ENCODE results near the gene SMIM28.
A peak's percentile ranks its signal among the peaks of the same experiment; 100 is the strongest.

The SMIM28 gene

GRCh38 chr6:138405816-138406413 is 28.2 kb downstream of the SMIM28 start:
- no peak for DNase-seq (ENCODE audit: extremely low spot score)
- CTCF ChIA-PET: interaction anchor here (0.6 to 3.3 kb wide), 7 partner anchors 9 to 289 kb away, joined by 3 to 29 read pairs (median 4); no protein-coding TSS in a partner anchor
- POLR2A ChIA-PET: no interaction called here
- TF ChIP-seq CTCF (IDR thresholded peaks at IDR 0.05; ENCODE audit: control extremely low read depth, extremely low read depth, low read depth, missing control alignments): no peak

GRCh38 chr6:138406443-138406842 is 28.7 kb downstream of the SMIM28 start:
- DNase-seq (ENCODE audit: extremely low spot score): no peak
- ChIA-PET POLR2A (no interaction called here), CTCF (interaction anchor here (0.6 to 1.8 kb wide), 2 partner anchors 23 to 130 kb away, joined by 3 to 5 read pairs; no protein-coding TSS in a partner anchor)
- TF ChIP-seq CTCF (IDR thresholded peaks at IDR 0.05; ENCODE audit: control extremely low read depth, extremely low read depth, low read depth, missing control alignments): no peak

- DNase-seq (ENCODE audit: extremely low spot score): no peak
- POLR2A ChIA-PET: interaction anchor here (0.7 kb wide), 1 partner anchor 1119 kb away, joined by 6 read pairs; no protein-coding TSS in a partner anchor
- no peak for TF ChIP-seq CTCF (IDR thresholded peaks at IDR 0.05; ENCODE audit: control extremely low read depth, extremely low read depth, low read depth, missing control alignments)
- CTCF ChIA-PET: no interaction called here
These were observed 32.5 kb downstream of the SMIM28 start for GRCh38 chr6:138410048-138410735.

GRCh38 chr6:138410972-138411880 is 33.5 kb downstream of the SMIM28 start:
- CTCF ChIA-PET: interaction anchor here (1.4 kb wide), 1 partner anchor 8 kb away, joined by 4 read pairs; no protein-coding TSS in a partner anchor
- POLR2A ChIA-PET: no interaction called here
- peak; percentile 29 for DNase-seq (ENCODE audit: extremely low spot score)
- TF ChIP-seq CTCF (IDR thresholded peaks at IDR 0.05; ENCODE audit: control extremely low read depth, extremely low read depth, low read depth, missing control alignments): no peak

GRCh38 chr6:138415125-138415524 is 37.4 kb downstream of the SMIM28 start:
- DNase-seq (ENCODE audit: extremely low spot score): no peak
- TF ChIP-seq CTCF (IDR thresholded peaks at IDR 0.05; ENCODE audit: control extremely low read depth, extremely low read depth, low read depth, missing control alignments): no peak
- ChIA-PET CTCF (interaction anchor here (1.2 to 4.4 kb wide), 2 partner anchors 11 to 27 kb away, joined by 3 to 29 read pairs; partner anchors contain the start of gene HEBP2), POLR2A (interaction anchor here (0.7 kb wide), 1 partner anchor 372 kb away, joined by 3 read pairs; no protein-coding TSS in a partner anchor)

GRCh38 chr6:138416206-138416605 is 38.5 kb downstream of the SMIM28 start:
- ChIA-PET CTCF (interaction anchor here (1.2 to 4.4 kb wide), 3 partner anchors 12 to 350 kb away, joined by 3 to 29 read pairs (median 4); partner anchors contain the start of gene HEBP2), POLR2A (interaction anchor here (1.6 kb wide), 1 partner anchor 12 kb away, joined by 5 read pairs; the partner anchor contains the start of gene HEBP2)
- no peak for DNase-seq (ENCODE audit: extremely low spot score)

More at GRCh38 chr6:138416206-138416605, 38.5 kb downstream of the SMIM28 start:
- TF ChIP-seq CTCF (IDR thresholded peaks at IDR 0.05; ENCODE audit: control extremely low read depth, extremely low read depth, low read depth, missing control alignments): no peak

Measured in GM10248 (cell line).